CD4-positive, alpha-beta T cell treated with Interleukin-2 at 100 ng/mL for 4 hours (primary cell): ENCODE data around the gene NR2C2.

ENCODE experiments used
- DNase-seq: peaks from one replicate; pipeline ENCODE4 v3.0.0-alpha.2; 2020; ENCODE audit warnings: low spot score

NR2C2 gene

DNA sequence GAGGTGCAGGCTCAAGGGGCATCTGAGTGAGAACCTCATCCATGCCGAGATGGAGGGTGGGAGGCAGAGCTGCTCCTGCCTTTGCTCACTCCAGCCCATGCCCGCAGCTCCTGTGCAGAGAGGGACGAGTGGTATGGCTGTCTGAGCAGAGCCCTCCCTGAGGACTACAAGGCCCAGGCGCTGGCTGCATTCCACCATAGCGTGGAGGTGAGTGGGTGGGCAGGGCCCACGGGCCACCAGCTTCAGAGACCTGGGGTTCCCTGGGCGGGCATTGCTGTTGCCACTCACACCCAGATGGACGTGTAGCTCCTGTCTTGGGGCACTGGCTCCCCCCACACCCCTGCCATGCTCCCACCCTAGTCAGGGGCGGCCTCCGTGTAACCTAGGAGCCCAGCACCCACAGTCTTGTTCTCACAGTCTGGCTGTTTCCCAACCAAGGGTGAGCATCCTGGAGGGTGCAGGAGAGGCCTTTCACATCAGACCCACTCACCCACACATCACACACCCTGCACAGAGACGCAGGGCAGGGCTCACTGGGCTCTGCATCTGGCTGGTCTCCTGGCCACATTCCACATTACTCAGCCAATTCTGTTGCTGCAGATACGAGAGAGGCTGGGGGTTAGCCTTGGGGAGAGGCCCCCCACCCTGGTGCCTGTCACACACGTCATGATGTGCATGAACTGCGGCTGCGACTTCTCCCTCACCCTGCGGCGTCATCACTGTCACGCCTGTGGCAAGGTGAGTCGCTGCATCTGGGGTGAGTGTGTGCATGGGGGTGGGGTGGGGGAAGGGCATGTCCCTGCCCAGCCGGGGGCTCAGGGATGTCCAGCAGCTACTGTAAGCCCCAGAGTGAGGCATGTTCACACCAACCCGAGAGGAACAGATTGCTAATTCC is 25.3 kb upstream of the NR2C2 start:
- no peak for DNase-seq

DNA sequence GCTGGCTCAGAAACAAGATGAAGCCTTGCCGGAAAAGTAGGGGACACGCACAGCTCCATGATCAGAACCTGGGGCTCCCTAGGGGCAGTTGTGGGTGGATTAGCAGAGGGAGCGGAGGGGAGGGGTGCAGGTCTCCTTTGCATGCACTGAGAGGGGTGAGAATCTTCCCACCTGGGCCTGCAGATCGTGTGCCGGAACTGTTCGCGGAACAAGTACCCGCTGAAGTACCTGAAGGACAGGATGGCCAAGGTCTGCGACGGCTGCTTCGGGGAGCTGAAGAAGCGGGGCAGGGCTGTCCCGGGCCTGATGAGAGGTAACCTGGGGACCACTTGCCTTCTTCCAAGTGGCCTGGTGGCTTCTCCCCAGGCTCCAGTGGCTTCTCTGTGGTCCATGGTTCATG is 24.5 kb upstream of the NR2C2 start:
- no peak for DNase-seq

DNA sequence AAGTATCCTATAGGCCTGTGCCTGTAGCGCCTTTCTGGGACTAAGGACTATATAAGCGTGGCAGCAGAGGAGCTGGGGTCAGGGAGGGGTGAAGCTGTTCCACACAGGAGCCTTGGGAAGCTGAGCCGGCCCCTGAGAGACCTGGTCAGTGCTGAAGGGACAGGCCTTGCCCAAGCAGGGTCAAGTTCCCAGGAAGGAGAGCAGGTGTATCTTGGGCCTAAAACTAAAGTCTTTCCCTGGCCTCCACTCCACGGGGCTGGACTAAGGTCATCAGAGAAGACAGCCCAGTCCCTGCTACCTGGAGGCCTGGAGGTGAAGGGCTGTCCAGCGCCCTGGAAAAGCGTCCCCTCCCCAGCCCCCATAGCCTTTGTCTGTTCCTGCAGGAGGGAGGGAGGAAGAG is 23.9 kb upstream of the NR2C2 start:
- DNase-seq, result no peak

DNA sequence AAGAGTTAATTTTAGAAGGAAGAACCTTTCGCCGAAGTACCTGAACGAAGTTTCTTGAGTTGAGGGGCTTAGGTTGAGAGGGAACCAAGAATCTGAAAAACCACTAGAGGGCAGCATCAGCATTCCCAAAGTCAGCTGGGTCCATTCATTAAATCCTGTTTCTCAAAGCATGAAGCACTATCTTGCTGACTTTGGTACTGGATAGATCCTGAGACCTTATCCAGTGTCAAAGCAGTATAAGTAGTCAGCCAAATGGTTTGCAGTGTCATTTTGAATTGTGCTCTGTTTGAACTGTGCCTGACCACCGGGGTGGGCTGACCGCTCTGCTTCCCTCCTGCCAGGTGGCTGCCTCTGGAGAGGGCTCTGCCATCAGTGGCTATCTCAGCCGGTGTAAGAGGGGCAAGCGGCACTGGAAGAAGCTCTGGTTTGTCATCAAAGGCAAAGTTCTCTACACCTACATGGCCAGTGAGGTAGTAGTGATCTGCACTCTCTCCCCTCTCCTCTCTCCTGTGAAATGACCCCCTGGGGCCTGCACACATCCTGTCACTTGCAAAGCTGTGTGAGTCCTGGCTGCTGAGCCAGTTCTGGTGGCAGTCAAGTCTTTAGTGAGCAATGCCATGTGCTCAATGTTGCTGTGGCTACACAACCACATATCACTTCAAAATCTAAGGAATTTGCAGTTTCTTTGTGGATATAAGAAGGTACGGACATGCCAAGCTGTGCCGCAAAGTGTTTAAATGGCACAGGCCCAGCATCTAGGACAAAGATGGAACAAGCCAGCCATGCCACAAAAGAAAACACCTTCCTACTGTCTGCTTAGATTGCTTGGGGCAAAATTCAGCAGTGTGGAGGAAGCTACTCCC is 21.4 kb upstream of the NR2C2 start:
- peak; percentile 55 for DNase-seq

GRCh38 chr3:14926592-14926991 is 20.8 kb upstream of the NR2C2 start:
- DNase-seq, result no peak

DNA sequence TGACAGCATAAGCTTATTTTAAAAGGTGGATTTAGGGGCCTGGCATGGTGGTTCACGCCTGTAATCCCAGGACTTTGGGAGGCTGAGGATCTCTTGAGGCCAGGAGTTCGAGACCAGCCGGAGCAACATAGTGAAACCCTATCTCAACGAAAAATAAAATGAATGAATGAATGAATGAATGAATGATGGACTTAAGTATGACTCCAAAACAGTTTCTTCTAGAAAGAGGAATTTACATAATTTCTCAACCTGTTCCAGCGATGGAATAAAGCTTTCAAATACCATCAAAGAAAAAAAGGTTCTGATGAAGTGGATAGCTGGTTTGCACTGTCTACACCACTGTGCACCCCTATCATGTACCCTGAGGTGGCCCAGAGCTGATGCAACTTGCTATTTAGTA is 20.1 kb upstream of the NR2C2 start:
- no peak for DNase-seq

DNA sequence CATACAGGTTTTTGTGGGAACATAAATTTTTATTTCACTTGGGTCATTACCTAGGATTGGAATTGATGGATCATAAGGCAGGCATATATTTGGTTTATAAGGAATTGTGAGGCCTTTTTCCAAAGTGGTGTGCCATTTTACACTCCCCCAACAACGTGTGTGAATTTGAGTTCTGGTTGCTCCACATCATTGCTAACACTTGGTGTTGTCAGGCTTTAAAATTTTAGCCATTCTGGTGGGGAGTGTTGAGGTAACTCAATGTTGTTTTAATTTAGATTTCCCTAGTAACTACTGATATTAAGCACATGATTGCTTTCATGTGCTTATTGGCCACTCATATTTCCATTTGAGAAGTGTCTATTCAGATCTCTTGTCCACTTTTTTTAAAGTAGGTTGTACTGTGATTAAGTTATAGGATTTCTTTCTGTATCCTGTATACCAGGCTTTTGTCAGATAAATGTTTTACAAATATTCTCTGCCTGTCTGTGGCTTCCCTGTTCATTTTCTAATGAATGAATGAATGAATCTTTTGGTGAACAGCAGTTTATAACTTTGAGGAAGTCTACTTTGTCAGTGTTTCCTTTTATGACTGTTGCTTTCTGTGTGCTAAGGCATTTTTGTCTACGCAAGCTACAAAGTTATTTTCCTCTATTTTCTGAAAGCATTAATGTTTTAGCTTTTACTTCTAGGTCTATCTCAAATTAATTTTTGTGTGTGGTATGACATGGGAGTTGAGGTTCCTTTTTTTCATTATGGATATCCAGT is 17.9 kb upstream of the NR2C2 start:
- DNase-seq, result no peak

DNA sequence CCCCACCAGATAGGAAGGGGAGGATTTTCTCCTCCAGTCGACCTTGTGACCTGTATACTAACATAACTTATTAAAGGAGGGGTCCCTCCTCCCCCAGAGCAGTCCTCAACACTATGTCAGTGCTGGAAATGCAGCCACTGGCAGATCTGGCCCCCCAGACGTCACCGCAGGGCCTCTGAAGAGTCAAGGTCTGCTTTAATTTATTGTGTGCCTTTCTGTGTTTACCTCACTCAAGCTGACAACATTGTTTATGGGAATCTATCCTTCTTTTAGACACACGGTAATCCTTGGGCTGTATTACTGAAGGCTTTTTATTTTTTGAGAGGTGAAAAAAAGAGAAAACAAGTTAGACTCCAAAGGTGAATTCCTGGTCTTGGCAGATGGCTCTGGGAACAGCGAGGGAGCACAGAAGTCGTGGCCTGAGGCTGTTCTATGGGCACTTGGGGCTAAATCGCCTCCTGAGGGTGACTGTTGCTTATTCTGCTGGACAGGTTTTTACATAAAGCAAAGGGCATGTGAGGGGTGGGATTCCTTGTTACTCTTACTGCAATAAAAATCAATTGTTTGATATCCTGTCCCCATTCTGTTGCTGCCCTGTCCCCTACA is 13.5 kb upstream of the NR2C2 start:
- no peak for DNase-seq

GRCh38 chr3:14935592-14936345 is 11.6 kb upstream of the NR2C2 start:
- DNase-seq, result no peak

DNA sequence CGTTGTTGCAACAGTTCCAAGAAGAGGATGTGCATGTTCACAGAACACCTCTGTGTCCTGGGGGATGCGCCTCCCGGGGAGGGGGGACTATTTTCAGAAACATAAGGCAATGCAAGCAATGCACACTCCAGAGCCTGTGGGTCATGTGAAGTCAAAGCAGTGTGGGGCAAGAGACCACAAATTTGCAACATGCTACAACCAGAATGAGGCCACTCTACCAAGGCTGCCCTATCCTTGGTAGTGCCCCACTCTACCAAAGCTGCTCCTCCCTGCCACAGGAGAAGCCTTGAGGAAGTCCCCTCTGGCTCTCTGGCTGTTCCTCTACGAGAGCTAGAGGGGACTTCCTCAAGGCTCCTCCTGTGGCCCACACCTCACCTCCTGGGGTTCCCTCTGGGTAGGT is 8.4 kb upstream of the NR2C2 start:
- no peak for DNase-seq

- DNase-seq, result no peak
These were observed 5.5 kb upstream of the NR2C2 start for GRCh38 chr3:14941871-14942270.

DNA sequence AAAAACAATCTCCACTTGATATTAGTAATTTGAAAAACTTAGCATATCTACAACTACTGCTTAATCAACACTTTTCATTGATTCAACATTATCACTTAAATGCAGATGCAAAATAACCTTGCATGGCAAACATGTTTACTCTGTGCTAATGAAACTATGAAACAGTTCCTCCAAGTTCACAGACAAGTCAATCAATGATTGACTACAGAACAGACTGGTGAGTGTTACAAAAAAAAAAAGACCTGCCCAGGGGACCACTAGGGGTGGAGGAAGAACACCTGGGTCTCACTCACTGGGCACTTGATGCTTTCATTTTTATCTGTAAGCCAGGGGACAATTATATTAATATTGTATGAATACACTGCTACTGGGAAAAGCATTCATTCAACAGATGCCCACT is 4.3 kb upstream of the NR2C2 start:
- no peak for DNase-seq

- no peak for DNase-seq
These were observed 1.1 kb upstream of the NR2C2 start for GRCh38 chr3:14946236-14946635.

- DNase-seq, result no peak
These were observed 664 bp upstream of the NR2C2 start for GRCh38 chr3:14946739-14947099.

DNA sequence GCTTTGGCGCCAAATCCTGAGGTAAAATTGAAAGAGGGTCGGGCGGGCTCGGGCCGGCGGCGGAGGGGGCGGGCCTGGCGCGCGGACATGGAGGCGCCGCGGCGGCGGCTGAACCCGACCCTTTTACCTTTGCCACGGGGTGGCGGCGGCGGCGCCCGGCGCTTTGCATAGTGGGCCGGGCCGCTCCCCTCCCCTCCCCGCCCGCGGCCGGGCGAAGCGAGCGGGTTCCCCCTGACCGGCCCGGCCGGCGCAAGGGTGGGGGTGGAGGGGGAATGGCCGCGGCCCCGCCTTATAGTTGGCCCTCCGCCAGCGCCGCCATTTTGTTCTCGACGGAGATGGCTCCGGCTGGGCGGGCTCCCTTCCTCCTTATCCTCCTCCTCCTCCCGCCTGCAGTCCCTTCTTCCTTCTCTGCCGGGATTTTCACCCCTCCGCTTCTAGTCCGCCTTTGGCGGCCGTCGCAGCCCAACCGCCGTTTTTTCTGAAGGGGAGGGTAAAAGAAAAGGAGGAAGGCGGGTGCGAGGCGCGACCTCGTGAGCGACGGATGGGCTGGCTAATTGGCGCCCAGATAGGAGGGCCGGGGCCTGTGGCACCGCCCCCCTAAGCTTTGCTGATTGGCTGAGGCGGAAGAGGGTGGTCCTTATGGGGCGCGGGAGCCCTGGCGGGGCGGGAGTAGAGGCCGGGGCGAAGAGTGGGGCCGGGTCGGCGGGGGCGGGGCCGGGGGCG is 664 bp downstream of the NR2C2 start:
- DNase-seq, result peak; percentile 97

GRCh38 chr3:14948609-14949038 is 1.2 kb downstream of the NR2C2 start:
- DNase-seq, result no peak

- DNase-seq, result no peak
These were observed 1.7 kb downstream of the NR2C2 start for GRCh38 chr3:14949126-14949525.

DNA sequence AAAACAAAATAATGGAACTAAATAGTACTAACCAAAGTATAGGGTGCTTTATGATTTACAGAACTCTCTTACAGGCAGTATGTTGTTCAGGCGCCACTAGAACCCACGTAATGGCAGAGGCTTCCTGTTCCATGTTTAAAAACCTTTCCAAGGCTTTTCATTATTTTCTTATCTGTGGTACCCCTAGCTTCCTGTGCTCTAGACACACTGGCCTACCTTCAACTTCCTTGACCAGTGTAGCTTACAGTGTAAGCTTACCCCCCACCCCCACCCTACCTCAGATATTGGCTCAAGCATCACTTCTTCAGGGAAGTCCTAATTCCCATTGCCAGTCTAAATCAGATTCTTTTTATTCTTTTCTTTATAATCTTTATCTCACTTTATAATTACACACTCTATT is 2.9 kb downstream of the NR2C2 start:
- DNase-seq, result no peak

DNA sequence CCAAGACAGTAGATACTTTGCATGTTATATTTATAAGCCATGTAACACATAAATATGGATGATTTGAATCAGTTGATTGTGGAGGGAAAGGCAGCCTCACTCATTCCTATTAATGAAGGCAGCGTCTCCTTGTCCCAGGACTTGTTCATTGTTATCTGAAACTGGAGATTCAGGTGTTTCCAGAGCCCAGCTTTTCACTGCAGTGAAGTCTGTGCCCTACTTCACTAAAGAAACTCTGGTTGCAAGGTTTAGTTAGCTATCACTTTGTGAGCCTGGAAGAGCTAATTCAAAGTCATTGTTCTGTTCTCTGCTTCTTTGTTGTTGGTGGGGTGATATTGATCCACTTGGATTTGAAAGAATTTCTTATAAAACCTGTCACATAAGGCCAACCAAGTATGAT is 9.8 kb downstream of the NR2C2 start:
- no peak for DNase-seq

DNA sequence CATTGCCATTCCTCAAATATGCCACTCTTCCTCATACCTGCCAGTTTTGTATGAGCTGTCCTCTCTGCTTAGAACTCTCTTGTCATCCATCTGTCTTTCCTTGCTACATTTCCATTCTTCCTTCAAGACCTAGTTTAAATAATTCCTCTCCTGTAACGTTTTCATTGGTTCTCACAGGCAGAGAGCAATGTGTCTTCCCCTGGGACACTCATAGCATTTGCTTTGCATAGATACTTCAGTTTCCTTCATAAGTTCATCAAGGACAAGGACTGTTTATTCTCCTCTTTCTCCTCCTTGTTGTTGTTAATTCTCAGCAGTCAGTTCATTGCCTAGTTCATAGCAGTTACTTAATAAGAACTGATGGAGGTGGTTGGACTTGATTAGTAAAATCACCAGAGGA is 10.5 kb downstream of the NR2C2 start:
- no peak for DNase-seq
